Measurements from ENCODE around the gene EHMT2.
A peak's percentile ranks its signal among the peaks of the same experiment; 100 is the strongest.

The EHMT2 gene

DNA sequence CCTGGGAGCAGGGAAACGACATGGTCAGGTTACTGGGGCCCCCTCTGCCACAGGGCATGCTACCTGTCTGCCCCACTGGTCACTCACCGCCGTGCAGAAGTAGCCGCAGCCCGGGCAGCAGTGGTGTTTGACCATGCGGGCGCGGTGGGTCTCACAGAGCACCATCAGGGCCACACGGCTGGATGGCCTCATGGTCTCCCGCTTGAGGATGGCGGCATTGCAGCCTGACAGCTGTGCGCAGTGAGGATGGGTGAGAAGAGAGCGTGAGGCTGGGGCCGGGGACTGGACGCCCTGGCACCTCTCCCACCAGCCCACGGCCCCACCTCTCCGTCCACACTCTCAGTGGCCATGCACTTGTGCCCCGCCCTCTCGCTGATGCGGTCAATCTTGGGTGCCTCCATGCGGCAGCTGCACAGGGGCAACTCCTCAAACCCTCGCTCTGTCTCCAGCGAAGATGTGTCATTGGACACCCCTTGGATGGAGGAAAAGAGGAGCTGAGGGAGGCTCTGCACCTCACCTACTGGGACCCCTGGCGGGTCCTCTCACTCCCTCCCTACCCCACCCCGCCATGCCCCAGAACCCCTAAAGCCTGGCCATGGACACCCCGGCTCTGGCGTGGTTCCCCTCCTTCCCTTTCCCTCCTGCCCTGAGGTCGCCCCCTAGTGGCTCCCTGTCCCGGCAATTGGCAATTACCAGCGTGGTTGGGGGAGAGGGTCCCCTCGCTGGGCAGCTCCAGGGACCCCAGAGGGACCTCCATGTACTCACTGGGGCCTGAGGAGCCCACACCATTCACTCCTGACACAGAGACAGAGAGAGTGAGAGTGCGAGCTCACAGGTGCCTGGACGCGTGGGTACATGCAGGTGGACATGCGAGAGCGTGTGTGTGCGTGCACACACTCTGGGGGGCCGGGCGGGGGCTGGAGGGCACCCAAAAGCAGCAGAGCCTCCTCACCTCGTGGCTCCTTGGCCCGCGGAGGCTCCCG lies 8.9 kb downstream of the EHMT2 start:
- DNase-seq (ENCODE audit: low read depth): peak; percentile 52

GRCh38 chr6:31887173-31888007 lies 10.1 kb downstream of the EHMT2 start:
- no peak for DNase-seq (ENCODE audit: low read depth)

DNA sequence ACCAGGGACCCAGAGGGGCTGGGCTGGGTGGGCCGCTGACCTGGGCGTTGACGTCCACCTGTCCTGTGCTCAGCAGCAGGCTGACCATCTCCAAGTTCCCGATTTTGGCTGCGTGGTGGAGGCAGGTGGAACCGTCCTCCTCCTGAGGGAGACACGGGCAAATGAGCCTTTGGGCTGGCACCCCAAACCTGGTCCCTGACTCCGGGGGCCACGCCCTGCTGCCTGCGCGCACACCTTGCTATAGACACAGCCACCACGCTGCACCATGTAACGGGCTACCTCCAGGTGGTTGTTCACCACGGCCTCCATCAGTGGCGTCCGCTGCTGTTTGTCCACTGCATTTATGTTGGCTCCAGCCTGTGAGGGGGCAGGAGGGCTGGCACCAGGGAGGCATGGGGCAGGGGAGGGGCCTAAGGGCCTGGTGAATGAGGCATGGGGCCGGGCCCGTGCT lies 10.9 kb downstream of the EHMT2 start:
- DNase-seq (ENCODE audit: low read depth): no peak

DNA sequence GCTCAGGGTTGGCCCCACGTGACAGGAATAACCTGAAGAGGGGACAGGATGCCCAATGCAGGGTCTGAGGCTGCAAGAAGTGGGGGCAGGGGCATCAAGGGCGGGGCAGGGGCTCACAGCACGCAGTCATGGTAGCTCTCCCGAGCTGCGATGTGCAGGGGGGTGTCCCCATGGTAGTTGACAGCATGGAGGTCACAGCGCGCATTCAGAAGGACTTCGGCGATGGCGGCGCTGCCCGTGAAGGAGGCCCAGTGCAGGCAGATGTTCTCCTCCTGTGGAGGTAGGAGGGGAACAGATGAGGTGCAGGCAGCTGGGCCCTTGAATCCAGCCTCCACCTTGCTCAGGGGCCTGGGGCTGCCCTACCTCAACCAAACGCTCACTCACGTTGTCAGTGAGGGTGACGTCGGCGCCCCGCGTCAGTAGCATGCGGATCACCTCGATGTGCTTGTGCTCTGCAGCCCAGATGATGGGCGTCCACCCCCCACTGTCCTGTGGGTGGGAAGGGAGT lies 12.9 kb downstream of the EHMT2 start:
- no peak for DNase-seq (ENCODE audit: low read depth)

DNA sequence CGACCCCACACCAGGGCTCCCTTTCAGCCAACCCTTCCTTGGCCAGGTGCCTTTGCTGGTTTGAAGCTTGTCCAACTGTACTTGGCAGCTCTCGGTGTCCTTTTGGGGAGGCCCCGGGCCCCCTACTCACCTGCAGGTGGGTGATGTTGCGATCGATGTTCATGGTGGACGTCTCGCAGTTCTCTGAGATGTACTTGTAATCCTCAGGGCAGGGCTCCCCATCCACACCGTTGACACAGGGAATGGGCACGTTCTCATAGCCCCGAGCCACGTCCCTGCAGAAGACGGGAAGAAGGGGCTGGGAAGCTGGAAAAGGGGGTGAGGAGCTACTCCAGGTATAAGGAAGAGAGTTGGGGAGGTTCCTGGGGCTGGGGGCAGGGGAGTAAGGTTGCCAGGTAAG lies 13.8 kb downstream of the EHMT2 start:
- no peak for DNase-seq (ENCODE audit: low read depth)

DNA sequence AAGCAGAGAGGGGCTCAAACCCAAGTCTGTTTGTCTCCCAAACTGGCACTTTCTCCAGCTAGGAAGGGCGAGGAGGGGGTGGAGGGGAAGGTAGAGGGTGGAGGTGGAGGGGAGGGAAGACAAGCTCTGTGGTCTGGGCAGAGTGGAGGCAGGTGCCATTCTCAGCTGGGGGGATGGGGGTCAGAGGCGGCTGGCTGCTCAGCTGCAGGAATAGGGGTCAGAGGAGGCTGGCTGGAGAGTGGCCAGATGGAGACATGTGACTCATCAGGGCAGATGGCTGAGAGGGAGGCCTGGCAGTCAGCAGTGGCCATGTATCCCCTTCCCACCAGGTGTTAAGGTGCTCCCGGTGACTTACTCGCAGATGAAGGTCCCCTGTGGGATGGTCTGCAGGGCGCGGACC lies 15.2 kb downstream of the EHMT2 start:
- peak; percentile 56 for DNase-seq (ENCODE audit: low read depth)

GRCh38 chr6:31881136-31881859 lies 16.2 kb downstream of the EHMT2 start:
- no peak for DNase-seq (ENCODE audit: low read depth)

DNA sequence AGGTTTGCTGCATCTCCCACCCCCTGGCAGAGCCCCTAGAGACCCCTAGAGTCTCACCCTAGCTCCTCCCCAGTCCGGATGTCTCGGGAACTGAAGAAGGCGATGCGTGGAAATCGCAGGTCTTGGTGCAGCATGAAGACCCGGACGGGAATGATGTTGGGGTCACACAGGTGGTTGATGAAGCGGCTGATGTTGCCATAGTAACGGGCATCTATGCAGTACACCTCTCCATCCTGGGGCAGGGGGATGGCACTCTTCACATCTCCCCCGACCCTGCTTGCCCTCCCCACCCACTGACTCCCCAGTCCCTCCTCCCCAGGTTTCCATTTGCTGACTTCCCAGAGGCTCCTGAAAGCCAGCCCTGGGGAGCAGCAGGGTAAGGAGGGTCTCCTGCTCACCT lies 16.9 kb downstream of the EHMT2 start:
- DNase-seq (ENCODE audit: low read depth): no peak

GRCh38 chr6:31879901-31880300 lies 17.6 kb downstream of the EHMT2 start:
- no peak for DNase-seq (ENCODE audit: low read depth)

DNA sequence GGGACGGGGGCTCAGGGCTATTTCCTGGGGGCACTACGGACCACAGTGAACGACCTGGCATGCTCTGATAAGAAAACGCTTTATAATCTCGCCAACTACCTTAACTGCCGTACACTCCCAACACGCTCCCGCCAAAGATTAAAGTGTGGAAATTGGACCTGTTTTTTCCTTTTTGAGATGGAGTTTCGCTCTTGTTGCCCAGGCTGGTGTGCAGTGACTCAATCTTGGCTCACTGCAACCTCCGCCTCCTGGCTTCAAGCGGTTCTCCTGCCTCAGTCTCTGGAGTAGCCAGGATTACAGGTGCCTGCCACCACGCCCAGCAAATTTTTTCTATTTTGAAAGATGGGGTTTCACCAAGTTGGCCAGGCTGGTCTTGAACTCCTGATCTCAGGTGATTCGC lies 18.4 kb downstream of the EHMT2 start:
- no peak for DNase-seq (ENCODE audit: low read depth)

DNA sequence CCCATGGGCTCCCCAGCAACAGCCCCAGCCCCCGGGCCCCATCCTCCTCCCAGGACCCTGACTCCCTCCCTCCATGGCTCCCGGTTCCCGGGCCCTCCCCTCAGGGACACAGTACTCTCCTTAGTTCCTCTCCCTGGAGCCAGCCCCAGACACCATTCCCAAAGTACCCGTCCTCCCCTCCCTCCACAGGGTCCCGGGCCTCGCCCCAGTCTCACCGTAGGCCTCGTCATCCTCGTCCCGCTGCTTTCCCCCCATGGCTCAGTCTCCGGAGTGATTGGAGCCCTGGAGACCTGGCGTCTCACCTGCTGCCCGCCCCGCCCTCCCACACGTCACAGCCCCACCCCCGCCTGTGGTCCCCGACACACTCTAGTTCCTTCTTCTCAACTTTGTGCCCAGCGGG lies 18.8 kb downstream of the EHMT2 start, which contains the start of gene SLC44A4:
Gene SLC44A4 (minus strand): TSS at position 272 of the 400 bp plus-strand sequence. CDS start 17 bp downstream, at position 255.
- DNase-seq (ENCODE audit: low read depth): no peak

DNA sequence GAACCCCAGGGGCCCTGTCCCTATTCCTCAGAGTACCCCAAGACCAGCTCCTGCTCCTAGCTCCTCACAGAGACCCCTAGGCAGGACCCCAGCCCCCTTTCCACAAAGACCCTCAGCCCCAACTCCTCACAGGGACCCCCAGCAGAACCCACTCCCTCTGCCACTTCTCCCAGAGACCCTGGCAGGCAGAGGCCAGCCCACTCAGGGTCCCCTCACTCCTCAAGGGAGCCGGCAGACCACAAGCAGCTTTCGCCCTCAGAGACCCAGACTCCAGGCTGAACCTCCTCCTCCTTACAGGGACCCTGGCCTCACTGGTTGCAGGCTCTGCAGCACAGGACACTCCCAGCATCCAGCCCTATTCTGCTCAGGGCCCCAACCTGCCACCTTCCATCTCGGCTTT lies 19.3 kb downstream of the EHMT2 start:
- DNase-seq (ENCODE audit: low read depth): no peak

DNA sequence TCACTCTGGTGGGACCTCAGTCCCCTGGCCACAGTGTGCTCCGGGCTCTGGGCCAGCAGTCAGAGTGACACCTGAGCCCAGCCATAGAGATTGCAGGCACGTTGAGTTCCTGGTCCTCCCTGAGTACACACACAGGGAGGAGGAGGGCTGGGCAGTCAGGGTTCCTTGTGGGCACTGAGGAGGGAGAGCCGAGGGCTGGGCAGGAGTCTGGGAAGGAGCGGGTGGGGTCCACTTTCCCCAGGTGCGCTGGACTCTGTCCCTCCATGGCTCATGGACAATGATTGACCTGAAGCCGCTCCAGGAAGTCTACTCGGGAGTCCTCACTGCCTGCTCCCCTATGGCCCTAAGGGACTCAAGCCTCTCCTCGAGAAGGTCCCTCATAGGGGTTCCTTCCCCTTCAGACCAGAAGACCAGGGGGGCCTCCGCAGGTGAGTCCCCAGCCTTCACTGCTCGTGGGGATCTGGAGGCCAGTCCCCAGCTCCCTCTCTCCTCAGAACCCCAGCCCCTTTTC lies 19.8 kb downstream of the EHMT2 start:
- DNase-seq (ENCODE audit: low read depth): no peak

DNA sequence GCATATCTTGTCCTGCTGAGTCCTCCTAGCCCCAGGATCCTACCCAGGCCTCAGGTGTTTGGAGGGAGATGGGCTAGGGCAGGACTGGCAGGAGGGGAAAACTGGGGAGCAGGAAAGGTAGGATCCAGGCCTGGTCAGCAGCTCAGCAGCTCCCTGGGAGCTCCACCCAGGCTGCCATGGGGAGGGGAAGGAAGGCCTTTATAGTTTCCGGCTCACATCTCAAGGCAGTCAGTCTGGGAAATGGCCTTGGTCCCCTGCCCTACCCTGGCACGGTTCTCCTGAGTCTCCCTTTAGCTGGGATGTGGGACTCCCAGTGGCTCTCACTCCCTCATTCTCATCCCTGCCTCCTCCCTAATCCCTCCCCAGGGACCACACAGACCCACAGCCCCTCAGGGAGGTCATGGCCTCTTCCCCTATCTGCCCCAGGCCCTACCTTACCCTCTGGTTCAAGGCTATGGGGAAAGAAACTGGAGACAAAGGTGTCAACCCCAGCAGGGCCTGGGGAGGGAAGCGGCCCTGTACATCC lies 20.3 kb downstream of the EHMT2 start:
- no peak for DNase-seq (ENCODE audit: low read depth)

DNA sequence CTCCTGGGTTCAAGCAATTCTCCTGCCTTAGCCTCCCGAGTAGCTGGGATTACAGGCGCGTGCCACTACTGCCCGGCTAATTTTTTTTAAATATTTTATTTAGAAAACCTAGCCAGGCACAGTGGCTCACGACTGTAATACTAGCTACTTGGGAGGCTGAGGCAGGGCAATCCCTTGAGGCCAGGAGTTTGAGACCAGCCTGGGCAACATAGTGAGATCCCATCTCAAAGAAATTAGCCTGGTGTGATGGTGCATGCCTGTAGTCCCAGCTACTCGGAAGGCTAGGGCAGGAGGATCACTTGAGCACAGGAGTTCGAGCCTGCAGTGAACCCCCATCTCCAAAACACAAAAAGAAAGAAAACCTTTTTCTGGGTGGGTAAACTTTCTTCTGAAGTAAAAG lies 21.1 kb downstream of the EHMT2 start:
- DNase-seq (ENCODE audit: low read depth): no peak

GRCh38 chr6:31875877-31876276 lies 21.6 kb downstream of the EHMT2 start:
- DNase-seq (ENCODE audit: low read depth): no peak

DNA sequence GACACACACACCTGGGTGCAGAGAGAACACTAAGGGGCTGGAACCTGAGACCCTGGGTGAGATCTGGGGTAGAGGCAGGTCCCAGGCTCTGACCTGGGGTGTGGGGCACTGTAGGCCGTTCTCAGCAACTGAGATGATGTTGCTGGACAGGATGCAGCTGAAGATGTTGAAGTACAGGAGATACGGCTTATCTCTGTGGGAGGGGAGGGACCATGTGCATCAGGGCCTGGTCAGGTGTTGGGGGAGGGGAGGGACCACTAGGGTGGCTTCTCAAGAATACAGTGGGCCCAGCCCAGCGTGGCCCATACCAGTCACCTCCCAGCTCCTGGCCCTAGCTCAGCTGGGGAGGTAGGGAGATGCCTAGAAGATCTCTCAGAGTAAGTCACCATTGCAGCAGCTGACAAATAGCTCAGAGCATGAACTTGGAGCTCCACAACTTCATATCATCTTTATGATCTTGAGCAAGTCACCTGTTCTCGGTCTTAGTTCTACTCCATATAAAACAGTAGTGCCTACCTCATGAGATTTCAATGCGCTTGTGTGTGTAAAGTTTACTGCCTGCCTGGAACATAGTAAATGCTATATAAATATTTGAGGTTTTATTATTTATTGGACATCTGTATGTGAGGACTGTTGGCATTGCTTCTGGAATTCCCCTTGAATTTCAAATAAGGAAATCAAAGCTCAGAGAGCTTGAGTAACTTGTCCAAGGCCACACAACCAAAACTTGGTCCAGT lies 22.5 kb downstream of the EHMT2 start:
- DNase-seq (ENCODE audit: low read depth): no peak

GRCh38 chr6:31874084-31874670 lies 23.3 kb downstream of the EHMT2 start:
- no peak for DNase-seq (ENCODE audit: low read depth)

DNA sequence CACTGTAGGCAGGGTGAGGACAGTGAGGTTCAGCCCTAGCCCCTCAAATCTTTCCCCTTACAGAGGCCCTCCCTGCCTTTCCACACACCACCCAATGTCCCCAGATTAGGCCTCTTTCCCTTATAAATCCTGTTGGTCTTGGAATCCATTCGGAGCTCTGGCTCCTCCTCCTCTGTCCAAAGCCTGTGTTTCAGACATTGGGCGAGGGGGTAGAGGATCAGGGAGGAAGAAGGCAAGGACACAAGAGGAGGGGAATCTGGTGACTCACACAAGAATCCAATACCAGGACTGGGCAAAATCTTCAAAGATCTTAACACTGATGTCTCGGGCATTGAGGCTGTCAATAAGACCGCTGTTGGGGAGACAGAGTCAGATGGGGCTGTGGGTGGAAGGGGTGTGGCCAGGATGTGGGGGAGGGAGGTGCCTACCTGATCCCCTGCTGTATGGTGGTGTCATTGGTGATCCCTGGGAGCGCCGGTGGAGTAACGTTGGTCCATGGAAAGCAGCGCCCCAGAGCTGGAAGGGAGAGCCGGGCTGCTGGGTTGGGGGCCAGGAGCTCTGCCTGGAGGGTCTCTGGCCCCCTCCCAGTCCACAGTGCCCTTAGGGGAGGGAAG lies 26.3 kb downstream of the EHMT2 start:
- DNase-seq (ENCODE audit: low read depth): peak; percentile 42

DNA sequence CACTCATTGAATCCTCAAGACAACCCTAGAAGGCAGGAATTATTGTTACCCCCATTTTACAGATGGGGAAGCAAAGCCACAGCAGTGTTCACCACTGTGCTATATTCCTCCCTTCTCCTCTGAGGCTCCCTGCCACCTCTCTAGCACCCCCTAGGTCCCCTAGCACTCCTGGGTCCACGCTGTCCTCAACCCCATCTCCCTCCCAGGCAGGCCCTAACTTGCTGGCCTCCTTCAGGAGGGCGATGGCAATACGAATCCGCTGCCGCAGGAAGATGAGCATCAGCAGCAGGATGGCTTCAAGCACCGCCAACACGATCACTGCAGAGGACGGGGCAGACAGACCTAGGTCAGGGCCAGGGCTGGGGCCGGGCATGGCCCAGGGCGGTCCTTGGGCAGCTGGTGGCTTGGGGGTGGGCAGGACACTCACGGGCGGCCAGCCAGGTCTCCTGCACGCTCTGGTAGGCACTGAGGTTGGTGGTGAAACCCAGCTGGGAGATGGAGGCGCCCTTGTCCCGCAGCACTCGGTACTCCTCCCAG lies 27.0 kb downstream of the EHMT2 start:
- DNase-seq (ENCODE audit: low read depth): no peak

All from ELR (cell line).